Astrocyte (in vitro differentiated cells and primary cell): ENCODE measurements around the gene NXF1.

ENCODE experiments used
- CTCF ChIP-seq: IDR thresholded peaks from 2 replicates; pipeline ENCODE4 v1.5.1; 2011; ENCODE audit warnings: low read depth, mild to moderate bottlenecking, inconsistent platforms, low read length, moderate library complexity; ENCODE audit not compliant: insufficient read depth
- EZH2 ChIP-seq: IDR thresholded peaks from 2 replicates; pipeline ENCODE4 v1.6.1; 2012; ENCODE audit warnings: mild to moderate bottlenecking, low read length, inconsistent platforms; ENCODE audit not compliant: insufficient read depth

GRCh38 chr11:62817129-62817528 is 11.9 kb upstream of the NXF1 start:
- TF ChIP-seq CTCF (no peak), EZH2 (no peak)
